GM21423 (cell line): Measurements from ENCODE around the gene KIF6.
"Not testable (repeated sequence)": the region's sequence is repeated elsewhere in the genome, so short reads cannot be mapped to it uniquely, and the experiment has no call there.

Experiments used
- ATAC-seq: cut with Tn5 transposase; IDR thresholded peaks from one replicate; pipeline ENCODE4 v1.9.1; 2021; ENCODE audit warnings: mild to moderate bottlenecking, moderate library complexity; ENCODE audit not compliant: unreplicated experiment

Gene KIF6

DNA sequence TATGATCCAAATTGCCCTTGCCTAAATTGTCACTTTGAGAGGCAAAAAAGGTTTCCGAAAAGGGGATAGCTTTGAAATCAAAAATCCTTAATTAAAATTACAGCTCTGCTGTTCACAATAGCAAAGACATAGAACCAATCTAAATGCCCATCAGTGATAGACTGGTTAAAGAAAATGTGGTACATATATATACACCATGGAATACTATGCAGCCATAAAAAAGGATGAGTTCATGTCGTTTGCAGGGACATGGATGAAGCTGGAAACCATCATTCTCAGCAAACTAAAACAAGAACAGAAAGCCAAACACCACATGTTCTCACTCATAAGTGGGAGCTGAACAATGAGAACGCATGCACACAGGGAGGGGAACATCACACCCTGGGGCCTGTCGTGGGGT, 1.9 kb downstream of the KIF6 start:
- not testable (repeated sequence) for ATAC-seq

DNA sequence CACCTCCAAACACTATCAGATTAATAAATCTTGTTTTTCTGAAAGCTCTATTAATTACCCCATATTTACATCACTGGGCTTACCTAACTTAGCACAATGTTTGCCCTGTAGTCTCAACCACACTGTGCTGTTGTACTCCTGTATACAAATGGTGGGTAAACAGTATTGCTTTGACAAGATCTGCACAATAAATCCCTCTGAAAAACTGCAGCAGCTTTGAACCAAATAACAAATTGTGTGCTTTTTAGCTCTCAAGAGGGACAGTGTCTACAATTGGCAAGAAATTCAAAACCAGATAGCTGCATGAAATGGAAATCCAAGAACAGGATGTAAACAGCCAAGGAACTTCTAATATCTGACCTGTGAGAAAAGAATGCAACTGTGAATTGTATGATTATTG, 10.4 kb downstream of the KIF6 start:
- ATAC-seq, result no peak

DNA sequence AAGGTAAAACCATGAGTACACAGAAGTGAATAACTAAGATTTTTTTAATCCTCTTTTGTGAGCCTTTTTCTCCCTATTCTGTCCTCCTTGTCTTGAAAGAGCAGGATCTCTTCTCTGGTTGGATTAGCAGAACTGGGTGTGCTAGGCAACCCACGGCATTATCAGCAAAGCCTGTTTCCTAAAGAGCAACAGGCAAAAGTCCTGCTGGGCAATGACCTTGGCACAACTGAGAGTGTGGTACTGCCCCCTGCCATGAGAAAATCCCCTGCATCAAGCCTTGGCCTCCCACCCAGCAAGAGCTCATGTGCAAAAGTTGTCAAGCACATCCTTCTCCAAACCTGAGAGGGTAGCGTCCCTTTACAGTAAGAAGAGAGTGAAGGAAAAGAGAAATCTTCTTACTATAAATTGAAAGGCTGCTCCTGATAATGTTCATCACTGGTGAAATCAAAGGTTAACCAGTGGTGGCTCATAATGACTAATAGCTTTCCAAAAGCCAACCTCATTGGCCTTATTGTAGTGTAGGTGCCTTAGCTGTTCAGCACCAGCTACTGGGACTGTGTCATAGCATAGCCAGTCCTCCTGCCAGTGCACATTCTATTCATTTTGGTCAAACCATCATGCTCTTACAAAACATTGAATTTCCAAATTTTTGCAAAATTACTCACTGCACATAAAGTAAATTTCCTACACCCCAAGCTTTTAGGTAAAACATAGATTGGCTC, 17.1 kb downstream of the KIF6 start:
- no peak for ATAC-seq

DNA sequence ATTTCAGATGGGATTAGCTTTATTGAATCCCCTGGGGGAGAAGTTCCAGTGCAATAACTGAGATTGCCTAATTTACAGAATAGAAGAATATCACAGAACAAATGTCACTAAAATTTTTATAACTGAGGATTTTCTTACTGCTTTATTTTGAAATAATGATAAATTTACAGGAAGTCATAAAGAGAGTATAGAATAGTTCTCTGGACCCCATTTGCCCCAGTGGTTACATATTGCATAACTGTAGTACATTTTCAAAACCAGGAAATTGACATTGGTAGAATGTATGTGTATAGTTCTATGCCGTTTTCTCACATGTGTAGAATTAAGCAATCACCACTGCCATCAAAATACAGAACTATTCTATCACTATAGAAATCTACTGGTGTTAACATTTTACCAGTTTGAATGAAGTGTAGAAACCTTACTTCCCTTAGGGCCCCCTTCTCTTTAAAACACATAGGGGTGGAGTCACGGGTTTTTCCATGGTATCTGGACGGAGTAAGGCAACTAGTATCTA, 18.3 kb downstream of the KIF6 start:
- no peak for ATAC-seq

DNA sequence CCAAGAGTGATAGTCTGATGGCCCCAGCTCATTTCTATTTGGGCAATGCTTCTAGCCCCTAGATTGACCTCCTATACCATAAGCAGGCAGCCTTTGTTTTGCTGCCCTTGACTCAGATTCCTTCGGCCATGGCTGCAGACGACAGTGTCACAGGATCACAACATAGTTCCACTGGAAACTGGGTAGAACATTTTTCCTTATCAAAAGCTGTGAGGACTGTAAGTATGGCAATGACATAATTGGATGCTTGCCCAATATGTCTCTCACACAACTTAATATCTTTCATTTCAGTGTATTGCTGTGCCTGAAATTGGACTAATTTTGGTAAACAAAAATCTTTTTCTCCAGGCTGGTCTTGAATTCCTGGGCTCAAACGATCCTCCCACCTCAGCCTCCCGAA, 22.9 kb downstream of the KIF6 start:
- no peak for ATAC-seq

DNA sequence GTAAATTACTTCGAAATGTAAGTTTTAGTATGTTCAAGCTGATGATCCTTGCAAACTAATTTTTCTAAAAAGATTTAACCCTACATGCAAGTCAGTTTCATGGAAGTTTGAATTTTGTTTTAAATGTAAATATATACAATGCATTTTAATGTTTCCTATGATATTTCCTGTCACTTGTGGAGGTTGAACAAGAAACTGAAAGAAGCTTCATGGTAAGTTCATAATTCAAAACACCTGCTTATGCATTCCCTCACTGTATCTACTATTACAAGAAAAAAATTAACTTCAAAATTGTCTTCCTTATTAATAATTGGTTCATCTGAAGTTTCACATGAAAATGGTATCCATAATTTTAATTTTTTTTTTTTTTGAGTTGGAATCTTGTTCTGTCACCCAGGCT, 24.8 kb downstream of the KIF6 start:
- ATAC-seq, result no peak

DNA sequence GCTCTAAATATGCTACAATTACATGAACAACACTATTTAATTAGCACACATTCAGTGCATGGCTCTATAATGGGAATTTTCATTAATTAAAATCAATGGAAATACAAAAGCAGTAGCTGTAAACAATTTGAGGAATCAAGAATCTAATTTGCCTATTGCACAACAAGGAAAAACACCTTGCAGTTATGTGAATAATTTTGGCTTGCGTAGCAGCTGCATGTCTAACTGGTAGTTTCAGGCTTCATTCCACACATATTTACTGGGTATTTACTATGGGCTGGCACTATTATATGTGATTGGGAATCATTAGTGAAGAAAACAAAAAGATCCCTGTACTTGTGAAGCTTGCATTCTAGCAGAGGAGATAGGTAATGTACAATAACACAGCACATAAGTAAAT, 26.4 kb downstream of the KIF6 start:
- ATAC-seq, result no peak

DNA sequence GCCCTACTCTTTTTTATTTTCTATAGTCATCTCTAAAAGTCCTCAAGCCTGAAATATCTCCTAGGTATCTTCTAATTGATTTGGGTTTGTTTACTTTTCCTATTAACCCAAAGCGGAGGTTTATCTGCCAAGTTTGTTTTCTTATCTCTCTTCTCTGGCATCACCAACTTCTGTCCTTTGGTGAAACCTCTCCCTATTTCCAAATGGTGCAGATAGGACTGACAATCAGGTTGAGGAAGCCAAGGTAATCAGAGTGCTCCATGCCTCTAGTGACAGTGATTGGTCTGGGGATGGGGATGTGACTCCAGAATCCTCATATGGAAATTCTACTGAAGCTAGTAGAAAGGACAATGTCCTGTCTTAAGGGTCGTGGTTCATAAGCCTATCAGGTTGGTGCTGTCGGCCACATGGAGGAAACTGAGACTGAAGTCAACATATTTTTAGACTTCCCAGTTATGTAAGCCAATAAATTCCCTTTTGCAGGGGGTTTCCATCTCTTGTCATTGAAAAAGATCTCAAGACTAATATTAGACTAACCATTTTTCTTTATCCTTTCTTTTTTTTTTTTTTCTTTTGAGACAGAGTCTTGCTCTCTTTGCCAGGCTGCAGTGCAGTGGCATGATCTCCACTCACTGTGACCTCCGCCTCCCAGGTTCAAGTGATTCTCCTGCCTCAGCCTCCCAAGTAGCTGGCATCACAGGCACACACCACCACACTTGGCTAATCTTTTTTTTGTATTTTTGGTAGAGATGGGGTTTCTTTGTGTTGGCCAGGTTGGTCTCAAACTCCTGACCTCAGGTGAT, 28.0 kb downstream of the KIF6 start:
- ATAC-seq, result no peak

DNA sequence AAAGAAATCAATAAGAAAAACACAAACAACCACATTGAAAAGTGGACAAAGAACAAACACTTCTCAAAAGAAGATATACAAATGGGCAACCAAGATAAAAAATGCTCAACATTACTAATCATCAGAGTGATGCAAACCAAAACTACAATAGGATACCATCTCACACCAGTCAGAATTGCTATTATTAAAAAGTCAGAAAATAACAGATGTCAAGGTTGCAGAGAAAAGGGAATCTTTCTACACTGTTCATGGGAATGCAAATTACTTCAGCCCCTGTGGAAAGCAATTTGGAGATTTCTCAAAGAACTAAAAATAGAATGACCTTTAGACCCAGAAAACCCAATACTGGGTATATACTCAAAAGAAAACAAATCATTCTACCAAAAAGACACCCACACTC, 29.8 kb downstream of the KIF6 start:
- ATAC-seq, result no peak

DNA sequence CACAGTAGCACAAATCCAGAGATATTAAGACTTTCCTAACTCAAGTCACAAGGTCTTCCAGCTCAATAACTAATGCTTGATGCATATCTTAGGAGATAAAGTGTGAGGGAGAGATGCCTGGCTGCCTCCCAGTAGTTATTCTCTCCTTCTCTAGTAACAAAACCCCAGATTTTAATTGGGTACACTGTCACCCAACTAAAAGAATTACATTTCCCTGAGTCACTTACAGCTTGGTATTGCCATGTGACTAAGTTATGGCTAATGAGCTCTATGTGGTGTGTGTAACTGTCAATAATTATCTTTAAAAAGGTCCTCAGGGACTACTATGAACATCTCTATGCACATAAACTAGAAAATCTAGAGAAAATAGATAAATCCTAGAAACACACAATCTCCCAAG, 32.0 kb downstream of the KIF6 start:
- no peak for ATAC-seq

DNA sequence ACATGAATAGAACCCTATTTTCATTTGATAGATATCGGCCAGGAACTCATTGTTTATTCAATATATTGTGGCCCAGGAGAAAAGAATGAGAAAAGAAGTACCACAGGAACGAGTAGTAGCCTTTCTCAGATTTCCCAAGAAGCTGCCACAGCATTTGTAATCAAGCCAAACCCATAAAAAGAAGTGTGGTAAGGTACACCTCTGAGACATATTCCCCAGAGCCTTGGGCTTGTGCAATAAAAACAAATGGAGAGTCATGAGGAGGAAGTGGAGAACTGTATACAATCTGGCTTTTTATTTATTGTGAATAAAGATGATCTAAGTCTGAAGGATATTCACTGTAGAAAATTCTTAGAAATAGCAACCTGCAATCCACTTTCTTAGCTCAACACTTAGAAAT, 36.7 kb downstream of the KIF6 start:
- ATAC-seq, result no peak

DNA sequence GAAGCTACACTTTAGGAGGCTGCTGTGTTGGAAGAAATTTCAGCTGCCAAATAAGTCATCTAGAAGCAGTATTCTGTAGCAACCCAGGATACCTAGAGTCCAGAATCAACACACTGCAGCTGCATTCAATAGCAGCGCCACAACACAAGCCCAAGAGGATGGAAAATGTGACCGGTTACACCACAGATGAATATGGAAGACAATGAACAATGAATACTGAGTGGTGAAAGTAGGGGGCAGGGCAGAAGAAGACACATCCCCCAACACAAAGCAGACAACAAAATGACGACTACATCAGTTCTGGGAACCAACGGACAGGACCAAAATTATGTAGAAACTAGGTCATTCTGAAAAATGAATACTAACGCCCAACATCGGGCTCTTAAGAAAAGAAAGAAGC, 38.2 kb downstream of the KIF6 start:
- ATAC-seq, result no peak

DNA sequence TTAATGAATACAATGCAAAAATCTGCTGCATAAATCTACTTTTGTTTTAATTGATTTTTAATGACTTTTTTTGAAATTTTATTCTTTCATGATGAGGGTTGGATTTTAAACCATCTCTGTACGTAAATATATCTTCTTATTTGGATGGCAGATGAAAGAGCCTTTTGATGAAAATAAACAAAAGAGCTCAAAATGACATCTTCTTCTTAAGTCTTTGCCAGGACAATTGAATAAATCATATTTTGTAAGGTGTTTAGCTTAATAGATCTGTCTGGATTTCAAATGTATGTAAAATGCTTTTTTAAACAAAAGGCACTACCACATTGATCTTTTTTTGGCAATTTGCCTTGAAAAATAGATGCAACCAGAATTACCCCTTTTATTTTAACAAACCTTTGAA, 39.3 kb downstream of the KIF6 start:
- no peak for ATAC-seq

DNA sequence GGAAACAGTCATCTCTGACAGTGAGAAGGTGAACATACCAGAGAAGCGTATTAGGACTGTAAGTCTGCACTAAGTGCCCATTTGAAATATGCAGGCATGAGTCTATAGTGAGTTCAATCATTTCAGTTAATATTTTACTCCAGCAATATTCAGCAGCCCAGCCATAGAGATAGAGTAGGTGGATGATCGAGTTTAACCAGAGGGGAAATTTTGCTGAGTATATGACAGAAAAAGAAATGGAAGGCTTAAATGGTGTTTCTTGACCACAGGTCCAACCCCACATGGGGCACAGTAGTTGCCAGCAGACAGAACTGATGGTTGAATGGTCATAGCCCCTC, 39.8 kb downstream of the KIF6 start:
- ATAC-seq, result no peak

DNA sequence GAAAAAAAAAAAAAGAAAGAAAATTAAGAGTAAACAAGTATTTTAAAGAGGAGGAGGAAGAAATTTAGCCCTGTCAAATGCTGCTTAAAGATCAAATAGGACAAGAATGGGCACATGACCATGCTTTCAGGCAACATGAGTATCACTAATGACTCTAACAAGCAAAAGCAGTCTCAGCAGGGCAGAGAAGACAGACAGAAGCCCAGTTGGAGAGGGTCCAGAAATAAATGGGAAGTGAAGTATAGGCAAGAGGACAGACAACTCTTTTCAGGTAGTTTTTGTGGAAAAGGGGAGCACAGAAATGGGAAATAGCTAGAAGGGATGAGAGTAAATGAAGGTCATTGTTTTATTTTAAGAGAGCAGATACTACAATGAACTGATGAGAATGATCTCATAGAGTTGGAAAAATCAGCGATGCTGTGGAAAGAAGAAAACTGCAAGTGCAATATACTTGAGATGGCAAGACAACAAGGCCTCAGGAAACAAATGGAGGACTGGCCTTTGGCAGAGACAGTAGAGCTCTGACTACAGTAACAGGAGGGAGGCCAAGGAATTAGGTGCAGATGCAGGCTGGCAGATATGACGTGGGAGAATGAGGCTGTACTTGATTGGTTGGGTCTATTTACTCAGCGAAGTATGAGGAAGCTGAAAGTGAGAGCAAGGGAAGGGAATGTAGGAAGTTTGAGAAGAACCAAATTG, 40.3 kb downstream of the KIF6 start:
- ATAC-seq, result no peak

DNA sequence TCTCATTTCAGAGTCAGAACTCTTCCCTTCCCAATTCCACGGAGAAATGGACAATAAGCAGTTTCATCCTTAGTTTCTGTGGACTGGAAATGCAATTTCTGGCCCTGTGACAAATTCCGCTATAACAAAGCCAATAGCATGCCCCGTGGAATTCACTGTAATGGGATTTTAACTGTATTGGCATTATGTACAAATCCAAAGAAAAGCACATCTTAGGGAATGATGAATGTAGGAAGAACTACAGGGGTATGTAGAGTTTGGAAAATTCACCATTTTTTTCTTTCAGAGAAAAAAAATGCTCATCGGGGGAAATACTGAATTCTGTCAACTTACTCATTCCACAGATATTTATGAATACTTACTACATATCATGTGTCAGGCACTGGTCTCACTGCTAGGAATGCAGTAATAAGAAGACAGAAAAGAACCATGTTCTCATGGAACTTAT, 43.5 kb downstream of the KIF6 start:
- ATAC-seq, result no peak

DNA sequence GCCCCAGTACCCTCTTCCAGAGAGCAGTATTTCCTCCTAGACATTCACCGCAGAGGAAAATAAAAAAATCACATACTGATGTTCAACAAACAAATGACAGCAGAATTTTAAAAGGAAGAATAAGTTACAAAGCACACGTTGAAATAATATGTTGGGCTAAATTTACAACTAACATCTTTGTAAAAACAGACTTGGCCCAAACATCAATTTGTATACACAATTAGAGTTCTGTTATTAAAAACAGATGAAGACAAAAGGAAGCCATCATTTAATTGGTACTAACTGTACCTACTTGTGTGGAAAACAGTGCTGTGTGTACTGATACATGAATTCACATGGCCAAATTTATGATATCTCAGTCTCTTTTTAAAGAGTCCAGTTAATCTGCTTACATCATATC, 46.3 kb downstream of the KIF6 start:
- ATAC-seq, result no peak

DNA sequence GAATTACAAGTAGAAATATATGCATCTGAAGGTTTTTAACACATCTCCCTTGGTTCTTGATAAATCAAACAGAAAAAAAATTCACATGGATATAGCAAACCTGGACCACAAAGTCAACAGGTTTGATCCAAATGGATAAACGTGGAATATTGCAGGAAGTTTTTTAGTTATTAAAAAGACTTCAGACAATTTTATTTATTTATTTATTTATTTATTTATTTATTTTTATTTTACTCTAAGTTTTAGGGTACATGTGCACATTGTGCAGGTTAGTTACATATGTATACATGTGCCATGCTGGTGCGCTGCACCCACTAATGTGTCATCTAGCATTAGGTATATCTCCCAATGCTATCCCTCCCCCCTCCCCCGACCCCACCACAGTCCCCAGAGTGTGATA, 47.9 kb downstream of the KIF6 start:
- ATAC-seq, result not testable (repeated sequence)

DNA sequence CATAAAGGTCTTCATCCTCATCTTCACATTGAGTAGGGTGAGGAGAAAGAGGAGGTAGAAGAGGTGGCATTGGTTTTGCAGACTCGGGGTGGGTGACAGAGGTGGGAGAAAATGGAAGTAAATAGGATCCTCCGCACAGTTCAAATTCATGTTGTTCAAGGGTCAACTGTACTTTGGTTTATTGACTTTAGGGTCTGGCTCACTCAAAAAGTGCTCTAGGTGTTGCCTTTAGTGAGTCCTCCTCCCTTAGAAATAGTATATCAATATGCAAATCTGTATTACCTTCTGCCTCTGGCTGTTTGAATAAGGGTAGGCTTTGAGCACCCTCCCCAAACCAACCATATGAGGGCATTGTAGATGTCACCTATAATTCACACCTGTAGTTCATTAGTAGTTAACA, 54.7 kb downstream of the KIF6 start:
- ATAC-seq, result no peak

DNA sequence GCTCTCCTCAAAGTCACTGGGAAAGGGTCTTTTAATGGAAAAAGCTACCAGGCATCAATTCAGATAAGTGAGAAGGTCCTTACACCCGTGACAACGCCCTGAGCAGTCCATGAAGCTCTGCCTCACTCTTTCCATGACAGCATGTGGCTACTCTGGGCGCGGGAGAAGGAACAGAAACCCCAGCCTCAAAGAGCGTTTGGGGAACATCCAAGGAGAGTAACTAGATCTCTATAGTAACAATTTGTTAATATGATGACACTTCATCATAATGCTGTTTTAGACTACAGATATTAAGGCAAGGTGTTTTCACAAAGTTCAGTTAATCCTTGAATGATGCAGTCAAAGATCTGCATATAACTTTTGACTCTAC, 55.2 kb downstream of the KIF6 start:
- no peak for ATAC-seq

DNA sequence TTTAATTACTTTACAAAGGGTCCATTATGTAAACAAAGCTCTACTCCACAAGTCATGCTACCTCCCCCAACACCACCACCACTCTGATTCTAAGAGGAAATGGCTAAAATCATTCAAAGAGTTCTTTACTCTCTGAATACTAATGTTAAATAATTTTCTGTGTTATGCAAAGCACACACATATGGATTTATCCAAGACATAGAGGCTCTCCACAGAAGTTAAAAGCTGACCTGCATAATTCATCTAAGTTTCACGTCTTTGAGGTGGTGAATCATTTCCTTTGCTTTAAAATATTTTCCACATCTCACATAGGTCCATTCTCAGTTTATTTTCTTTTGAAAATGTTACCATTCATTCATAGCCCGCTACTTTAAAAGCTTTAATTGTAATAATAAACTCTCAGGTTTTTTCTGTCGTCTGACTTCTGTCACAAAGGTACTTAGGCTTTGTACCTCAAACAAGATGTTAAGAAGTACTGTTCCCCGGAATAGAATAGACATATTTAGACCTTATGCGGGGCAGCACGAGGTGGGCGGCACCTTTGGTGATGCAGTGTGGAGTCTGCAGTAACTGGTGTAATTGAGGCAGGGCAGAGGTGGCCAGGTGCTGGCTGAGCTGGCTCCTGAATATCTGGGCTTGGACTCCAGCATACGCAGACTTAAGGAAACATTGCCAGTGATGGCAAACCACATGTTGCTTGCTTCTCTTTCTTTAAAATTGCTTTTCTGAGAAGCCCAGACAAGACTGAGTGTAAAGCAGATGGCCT, 55.8 kb downstream of the KIF6 start:
- no peak for ATAC-seq
